ENCODE data around the gene DCLK1. TPM values are rescaled to one million over a fixed set of nuclear protein-coding genes. Genes with fewer than 3 reads are reported as not detected.

DCLK1 gene
- total and polyA plus RNA-seq, 2 donors (not counting 1 experiment from before 2014, with no cell fraction given), result 0.56 to 6.3 TPM

- Histone ChIP-seq H3K9ac (ENCODE audit: insufficient read depth, low read length) (no peak overlapping the region), H2AFZ (ENCODE audit: low read length) (no peak overlapping the region), H4K20me1 (ENCODE audit: control insufficient read depth, extremely low read depth, insufficient read depth, low read length) (no peaks in the 10 kb centered on the region), H3K27me3 (ENCODE audit: control insufficient read depth, insufficient read depth, low read length) (no peaks in the 10 kb centered on the region), H3K79me2 (ENCODE audit: control insufficient read depth, insufficient read depth, low read length) (no peaks in the 10 kb centered on the region), H3K4me2 (ENCODE audit: extremely low read depth, insufficient read depth, low read length) (no peak overlapping the region), H3K9me3 (ENCODE audit: control insufficient read depth, insufficient read depth, low read depth, low read length) (no peaks in the 10 kb centered on the region), H3K27ac (ENCODE audit: insufficient read depth, low read length) (no peak overlapping the region), H3K36me3 (ENCODE audit: control insufficient read depth, insufficient read depth, low read length) (no peaks in the 10 kb centered on the region), H3K4me1 (ENCODE audit: control insufficient read depth, extremely low read depth, insufficient read depth, low read length) (no peaks in the 10 kb centered on the region), H3K4me3 (replicated peaks in 1 of 4; ENCODE audit: control extremely low read depth in 1 of 4, insufficient read depth in 1 of 4, low read depth in 3 of 4, low read length in 4 of 4) (no peak overlapping the region)
- DNase-seq (ENCODE audit: low read depth in 2 of 2), result no peak
- TF ChIP-seq EZH2 (IDR thresholded peaks at IDR 0.05; ENCODE audit: low read length, missing control alignments) (no peak), CTCF (conservative IDR thresholded peaks at IDR 0.05 in 1 of 2, IDR thresholded peaks at IDR 0.05 in 1 of 2; ENCODE audit: low read depth in 1 of 2, low read length in 2 of 2) (no peak)
Measured at GRCh38 chr13:35992964-35993363, 138.2 kb downstream of the DCLK1 start.

GRCh38 chr13:35990196-35990595, 141.0 kb downstream of the DCLK1 start:
- H3K27ac ChIP-seq (ENCODE audit: insufficient read depth, low read length), result no peak overlapping the region
- no peak overlapping the region for H3K4me2 ChIP-seq (ENCODE audit: extremely low read depth, insufficient read depth, low read length)
- no peaks in the 10 kb centered on the region for H3K36me3 ChIP-seq (ENCODE audit: control insufficient read depth, insufficient read depth, low read length)
- DNase-seq (ENCODE audit: low read depth in 2 of 2), result no peak
- H2AFZ ChIP-seq (ENCODE audit: low read length), result no peak overlapping the region
- TF ChIP-seq CTCF (conservative IDR thresholded peaks at IDR 0.05 in 1 of 2, IDR thresholded peaks at IDR 0.05 in 1 of 2; ENCODE audit: low read depth in 1 of 2, low read length in 2 of 2) (peak in 1 of 2 donors; percentile 9), EZH2 (IDR thresholded peaks at IDR 0.05; ENCODE audit: low read length, missing control alignments) (no peak)
- no peaks in the 10 kb centered on the region for H4K20me1 ChIP-seq (ENCODE audit: control insufficient read depth, extremely low read depth, insufficient read depth, low read length)
- H3K4me1 ChIP-seq (ENCODE audit: control insufficient read depth, extremely low read depth, insufficient read depth, low read length), result no peaks in the 10 kb centered on the region
- H3K27me3 ChIP-seq (ENCODE audit: control insufficient read depth, insufficient read depth, low read length), result no peaks in the 10 kb centered on the region
- no peak overlapping the region for H3K4me3 ChIP-seq (replicated peaks in 1 of 4; ENCODE audit: control extremely low read depth in 1 of 4, insufficient read depth in 1 of 4, low read depth in 3 of 4, low read length in 4 of 4)
- no peaks in the 10 kb centered on the region for H3K79me2 ChIP-seq (ENCODE audit: control insufficient read depth, insufficient read depth, low read length)
- H3K9me3 ChIP-seq (ENCODE audit: control insufficient read depth, insufficient read depth, low read depth, low read length), result no peaks in the 10 kb centered on the region
- H3K9ac ChIP-seq (ENCODE audit: insufficient read depth, low read length), result no peak overlapping the region

- Histone ChIP-seq H3K9me3 (ENCODE audit: control insufficient read depth, insufficient read depth, low read depth, low read length) (no peaks in the 10 kb centered on the region), H3K4me3 (replicated peaks in 1 of 4; ENCODE audit: control extremely low read depth in 1 of 4, insufficient read depth in 1 of 4, low read depth in 3 of 4, low read length in 4 of 4) (no peak overlapping the region), H3K4me2 (ENCODE audit: extremely low read depth, insufficient read depth, low read length) (no peak overlapping the region), H2AFZ (ENCODE audit: low read length) (no peak overlapping the region), H4K20me1 (ENCODE audit: control insufficient read depth, extremely low read depth, insufficient read depth, low read length) (no peaks in the 10 kb centered on the region), H3K27ac (ENCODE audit: insufficient read depth, low read length) (no peak overlapping the region), H3K4me1 (ENCODE audit: control insufficient read depth, extremely low read depth, insufficient read depth, low read length) (no peaks in the 10 kb centered on the region), H3K36me3 (ENCODE audit: control insufficient read depth, insufficient read depth, low read length) (no peaks in the 10 kb centered on the region), H3K27me3 (ENCODE audit: control insufficient read depth, insufficient read depth, low read length) (no peaks in the 10 kb centered on the region), H3K9ac (ENCODE audit: insufficient read depth, low read length) (no peak overlapping the region), H3K79me2 (ENCODE audit: control insufficient read depth, insufficient read depth, low read length) (no peaks in the 10 kb centered on the region)
- TF ChIP-seq EZH2 (IDR thresholded peaks at IDR 0.05; ENCODE audit: low read length, missing control alignments), result no peak
- no peak for TF ChIP-seq CTCF (conservative IDR thresholded peaks at IDR 0.05 in 1 of 2, IDR thresholded peaks at IDR 0.05 in 1 of 2; ENCODE audit: low read depth in 1 of 2, low read length in 2 of 2)
- peak; percentile 91 to 94 for DNase-seq (ENCODE audit: low read depth in 2 of 2)
Measured at GRCh38 chr13:35988648-35989081, 142.5 kb downstream of the DCLK1 start.
